Suppressor macrophage treated with lipopolysaccharide for 4 hours (primary cell): ENCODE results near the gene ATAD3C.
"Not testable (repeated sequence)": the region's sequence is repeated elsewhere in the genome, so short reads cannot be mapped to it uniquely, and the experiment has no call there.

ENCODE experiments used
- DNase-seq: peaks from one replicate; pipeline ENCODE4 v3.0.0-alpha.2; 2020

The ATAD3C gene

DNA sequence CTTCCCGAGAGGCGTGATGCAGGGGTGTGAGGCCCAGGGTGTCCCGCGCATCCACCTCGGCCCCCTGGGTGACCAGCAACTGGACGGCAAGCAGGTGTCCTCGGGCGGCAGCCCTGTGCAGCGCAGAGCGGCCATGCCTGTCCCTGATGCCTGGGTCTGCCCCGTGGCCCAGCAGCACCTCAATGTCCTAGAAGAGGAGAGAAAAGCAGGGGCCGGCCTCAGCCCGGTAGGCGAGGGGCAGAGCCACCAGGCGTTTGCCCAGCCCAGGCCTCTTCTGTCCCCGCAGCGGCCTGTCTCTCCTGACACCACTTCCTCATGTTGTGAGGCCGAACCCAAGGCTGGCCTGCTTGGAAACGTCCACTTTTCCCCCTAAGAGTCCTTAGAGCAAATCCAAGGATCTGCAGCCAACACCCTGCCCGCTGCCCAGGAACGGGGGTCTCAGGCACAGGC, 30.1 kb upstream of the ATAD3C start:
- DNase-seq, result no peak

DNA sequence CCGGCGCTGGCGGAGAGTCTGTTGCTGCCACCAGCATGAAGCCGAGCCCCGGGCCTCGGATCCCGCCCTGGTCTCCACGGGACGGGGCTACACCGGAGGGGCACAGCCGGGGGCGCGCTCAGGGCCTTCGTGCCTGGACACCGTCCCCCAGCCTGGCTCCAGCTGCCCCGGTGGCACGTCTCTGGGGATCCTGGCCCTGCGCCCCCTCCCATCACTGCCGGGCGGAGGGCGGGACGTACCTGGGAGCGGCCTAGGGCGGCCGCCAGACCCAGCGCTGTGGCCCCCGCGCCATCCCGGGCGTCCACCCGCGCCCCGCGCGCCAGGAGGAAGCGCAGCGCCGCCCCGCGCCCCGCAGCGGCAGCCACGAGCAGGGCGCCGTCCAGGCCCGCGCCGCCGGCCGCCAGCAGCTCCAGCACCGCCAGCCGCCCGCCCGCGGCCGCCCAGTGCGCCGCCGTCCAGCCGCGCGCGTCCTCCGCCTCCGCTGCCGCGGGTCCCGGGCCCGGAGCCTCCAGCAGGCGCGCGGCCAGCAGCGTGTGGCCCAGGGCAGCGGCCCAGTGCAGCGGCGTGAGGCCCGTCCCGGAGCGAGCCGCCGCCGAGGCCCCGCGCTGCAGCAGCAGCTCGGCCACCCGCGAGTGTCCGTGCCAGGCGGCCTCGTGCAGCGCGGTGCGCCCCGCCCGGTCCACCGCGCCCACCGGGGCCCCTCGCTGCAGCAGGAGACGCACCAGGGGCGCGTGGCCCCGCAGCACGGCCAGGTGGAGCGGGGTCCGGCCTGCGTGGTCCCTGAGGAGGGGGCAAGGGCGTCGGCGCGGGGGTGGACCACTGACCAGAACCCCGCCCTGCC, 29.5 kb upstream of the ATAD3C start:
- no peak for DNase-seq

GRCh38 chr1:1420654-1421141, 28.8 kb upstream of the ATAD3C start:
- no peak for DNase-seq

- no peak for DNase-seq
Observed at GRCh38 chr1:1421147-1421906, 28.2 kb upstream of the ATAD3C start, which contains the start of gene ANKRD65. TSS of gene ANKRD65 (minus strand) at chr1:1421276. CDS start at chr1:1421005, 271 bp downstream.

DNA sequence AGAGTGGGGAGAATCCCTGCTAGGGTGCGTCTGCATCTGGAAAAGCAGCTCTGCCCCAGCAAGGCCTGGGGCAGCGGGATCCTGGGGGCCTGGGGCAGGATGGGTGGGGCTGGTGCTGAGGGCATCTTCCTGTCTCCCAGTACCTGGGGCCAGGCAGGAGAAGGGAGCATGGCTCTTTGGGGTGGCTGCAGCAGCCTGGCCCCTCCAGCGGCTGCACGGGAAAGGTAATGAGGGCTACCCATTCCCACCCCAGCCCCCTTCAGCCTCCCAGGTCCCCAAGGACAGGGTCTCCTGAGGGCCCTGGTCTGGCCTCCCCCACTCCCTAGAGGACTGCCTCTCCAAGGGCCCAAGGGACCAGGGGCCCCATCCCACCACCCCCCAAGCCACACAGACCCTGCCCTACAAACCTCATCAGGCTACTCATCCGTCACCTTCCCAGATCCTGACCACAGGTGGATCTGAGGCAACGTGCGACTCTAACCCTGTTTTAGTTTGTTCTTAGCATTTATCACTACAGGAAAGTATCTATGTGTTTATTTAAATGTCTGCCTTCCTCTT, 27.5 kb upstream of the ATAD3C start:
- DNase-seq, result no peak

DNA sequence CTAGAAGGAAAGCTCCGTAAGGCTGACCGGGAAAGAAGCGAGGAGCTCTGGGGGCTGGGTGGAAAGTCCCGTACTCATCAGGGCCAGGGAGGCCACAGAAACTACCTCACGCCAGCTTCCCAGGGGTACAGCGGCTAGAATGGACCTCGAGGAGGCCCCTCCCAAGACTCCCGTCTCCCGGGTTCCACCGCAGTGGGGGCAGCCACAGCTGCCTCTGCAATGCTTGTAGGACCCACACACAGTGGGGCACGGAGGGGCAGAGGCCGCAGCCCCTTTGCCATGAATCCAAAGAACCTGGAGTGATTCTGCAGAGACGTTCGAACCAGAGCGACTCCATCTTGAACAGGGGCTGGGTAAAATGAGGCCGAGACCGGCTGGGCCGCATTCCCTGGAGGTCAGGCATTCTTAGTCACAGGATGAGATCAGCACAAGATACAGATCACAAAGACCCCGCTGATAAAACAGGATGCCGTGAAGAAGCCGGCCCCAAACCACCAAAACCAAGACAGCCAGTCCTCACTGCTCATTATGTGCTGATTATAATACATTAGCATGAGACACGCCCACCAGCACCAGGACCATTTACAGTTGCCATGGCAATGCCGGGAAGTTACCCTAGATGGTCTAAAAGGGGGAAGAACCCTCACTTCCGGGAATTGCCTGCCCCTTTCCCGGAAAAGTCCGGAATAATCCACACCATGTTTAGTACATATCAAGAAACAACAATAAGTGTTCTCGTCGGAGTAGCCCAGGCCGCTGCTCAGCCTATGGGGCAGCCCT, 26.8 kb upstream of the ATAD3C start:
- DNase-seq, result no peak

- no peak for DNase-seq
Observed at GRCh38 chr1:1423245-1423597, 26.3 kb upstream of the ATAD3C start.

- no peak for DNase-seq
Observed at GRCh38 chr1:1424707-1425106, 24.8 kb upstream of the ATAD3C start.

DNA sequence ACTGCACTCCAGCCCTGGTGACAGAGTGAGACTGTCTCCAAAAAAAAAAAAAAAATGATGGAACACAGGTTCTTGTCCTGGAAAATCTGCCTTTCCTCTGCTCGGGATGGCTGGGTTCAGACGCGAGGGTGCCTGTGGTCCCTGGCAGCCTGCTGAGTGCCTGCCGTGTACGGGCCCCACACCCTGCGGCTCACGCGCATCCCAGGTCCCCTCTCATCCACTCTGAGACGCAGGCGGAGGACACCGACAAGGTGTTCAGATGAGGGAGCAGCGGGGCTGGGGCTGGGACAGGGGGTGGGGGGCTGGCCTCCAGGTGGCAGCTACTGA, 24.1 kb upstream of the ATAD3C start:
- no peak for DNase-seq

DNA sequence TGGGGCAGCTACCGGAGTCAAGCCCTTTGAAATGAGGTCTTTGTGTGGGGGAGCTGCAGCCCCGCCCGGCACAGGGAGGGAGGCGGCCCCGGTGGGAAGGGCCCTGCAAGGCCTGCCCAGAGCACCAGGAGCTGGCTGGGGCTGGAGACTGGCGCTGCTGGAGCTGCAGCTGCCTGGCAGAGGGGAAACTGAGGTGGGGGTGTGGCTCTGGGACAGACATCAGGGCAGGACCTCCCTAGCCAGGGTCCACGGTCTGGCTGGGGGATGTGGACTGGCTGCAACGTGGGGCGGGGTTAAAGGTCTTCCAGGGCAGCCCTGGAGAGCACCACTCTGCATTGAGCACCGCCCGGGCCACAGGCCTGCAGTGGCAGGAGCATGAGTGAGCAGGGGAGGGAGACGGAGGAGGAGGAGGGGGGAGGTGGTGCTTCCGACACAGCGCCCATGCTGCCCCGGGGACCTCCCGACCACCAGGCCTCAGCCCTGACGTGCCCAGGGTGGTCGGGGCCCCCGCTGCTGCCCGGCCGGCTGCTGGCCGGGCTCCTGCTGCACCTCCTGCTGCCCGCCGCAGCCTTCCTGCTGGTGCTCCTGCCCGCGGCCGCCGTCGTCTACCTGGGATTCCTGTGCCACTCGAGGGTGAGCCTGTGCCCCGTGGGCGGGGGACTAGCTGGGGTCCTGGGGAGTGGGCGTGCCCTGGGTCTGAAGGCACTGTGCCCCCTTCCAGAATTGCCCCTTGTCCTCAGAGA, 23.6 kb upstream of the ATAD3C start:
- no peak for DNase-seq

- DNase-seq, result no peak
Observed at GRCh38 chr1:1426496-1427105, 22.9 kb upstream of the ATAD3C start.

DNA sequence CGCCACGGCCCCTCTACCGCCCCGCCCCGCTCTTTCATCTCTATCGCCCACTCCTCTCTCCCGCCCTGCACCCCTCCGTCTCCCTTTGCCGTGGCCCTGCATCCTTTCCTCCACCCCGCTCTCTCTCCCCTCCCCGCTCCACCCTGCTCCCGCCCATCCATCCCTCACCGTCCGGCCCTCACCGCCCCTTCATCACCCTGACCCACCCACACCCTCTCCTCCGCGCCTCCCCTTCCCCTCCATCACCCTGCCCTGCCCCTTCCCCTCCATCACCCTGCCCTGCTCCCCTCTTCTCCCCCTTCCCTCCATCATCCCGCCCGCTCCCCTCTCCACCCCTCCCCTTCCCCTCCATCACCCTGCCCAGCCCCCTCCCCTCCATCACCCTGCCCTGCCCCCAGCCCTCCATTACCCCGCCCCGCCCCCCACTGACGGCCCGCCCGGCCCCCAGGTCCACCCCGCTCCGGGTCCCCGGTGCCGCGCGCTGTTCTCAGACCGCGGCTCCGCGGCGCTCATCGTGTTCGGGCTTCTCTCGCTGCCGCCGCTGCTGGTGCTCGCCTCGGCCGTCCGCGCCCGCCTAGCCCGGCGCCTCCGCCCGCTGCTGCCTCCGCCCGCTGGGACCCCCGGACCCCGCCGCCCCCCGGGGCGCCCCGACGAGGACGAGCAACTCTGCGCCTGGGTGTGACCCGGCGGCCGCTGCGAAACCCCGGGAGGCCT, 22.2 kb upstream of the ATAD3C start:
- no peak for DNase-seq

- DNase-seq, result no peak
Observed at GRCh38 chr1:1427820-1428148, 21.7 kb upstream of the ATAD3C start.

GRCh38 chr1:1428174-1428573, 21.3 kb upstream of the ATAD3C start:
- no peak for DNase-seq

DNA sequence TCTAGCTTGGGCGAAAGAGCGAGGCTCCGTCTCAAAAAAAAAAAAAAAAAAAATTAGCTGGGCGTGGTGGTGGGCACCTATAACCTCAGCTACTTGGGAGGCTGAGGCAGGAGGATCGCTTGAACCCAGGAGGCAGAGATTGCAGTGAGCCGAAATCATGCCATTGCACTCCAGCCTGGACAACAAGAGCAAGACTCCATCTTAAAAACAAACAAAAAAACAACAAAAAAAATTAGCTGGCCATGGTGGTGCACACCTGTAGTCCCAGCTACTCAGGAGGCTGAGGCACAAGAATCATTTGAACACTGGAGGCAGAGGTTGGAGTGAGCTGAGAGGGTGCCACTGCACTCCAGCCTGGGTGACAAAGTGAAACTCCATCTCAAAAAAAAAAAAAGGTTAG, 20.5 kb upstream of the ATAD3C start:
- not testable (repeated sequence) for DNase-seq

DNA sequence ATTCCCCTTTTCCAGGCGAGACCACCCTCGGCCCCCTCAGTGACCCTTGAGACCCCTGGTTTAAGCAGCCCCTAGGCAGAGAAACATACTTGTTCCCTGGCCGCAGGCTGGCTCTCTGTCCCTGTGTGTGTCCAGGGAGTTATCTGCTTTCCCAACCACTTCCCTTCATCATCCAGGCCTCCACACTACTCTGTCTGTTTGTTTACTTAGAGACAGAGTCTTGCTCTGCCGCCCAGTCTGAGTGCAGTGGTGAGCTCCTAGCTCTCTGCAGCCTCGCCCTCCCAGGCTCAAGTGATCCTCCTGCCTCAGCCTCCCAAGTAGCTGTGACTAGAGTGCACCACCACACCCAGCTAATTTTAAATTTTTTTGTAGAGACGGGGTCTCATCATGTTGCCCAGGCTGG, 19.8 kb upstream of the ATAD3C start:
- DNase-seq, result no peak

GRCh38 chr1:1430114-1430982, 19.1 kb upstream of the ATAD3C start:
- DNase-seq, result no peak

DNA sequence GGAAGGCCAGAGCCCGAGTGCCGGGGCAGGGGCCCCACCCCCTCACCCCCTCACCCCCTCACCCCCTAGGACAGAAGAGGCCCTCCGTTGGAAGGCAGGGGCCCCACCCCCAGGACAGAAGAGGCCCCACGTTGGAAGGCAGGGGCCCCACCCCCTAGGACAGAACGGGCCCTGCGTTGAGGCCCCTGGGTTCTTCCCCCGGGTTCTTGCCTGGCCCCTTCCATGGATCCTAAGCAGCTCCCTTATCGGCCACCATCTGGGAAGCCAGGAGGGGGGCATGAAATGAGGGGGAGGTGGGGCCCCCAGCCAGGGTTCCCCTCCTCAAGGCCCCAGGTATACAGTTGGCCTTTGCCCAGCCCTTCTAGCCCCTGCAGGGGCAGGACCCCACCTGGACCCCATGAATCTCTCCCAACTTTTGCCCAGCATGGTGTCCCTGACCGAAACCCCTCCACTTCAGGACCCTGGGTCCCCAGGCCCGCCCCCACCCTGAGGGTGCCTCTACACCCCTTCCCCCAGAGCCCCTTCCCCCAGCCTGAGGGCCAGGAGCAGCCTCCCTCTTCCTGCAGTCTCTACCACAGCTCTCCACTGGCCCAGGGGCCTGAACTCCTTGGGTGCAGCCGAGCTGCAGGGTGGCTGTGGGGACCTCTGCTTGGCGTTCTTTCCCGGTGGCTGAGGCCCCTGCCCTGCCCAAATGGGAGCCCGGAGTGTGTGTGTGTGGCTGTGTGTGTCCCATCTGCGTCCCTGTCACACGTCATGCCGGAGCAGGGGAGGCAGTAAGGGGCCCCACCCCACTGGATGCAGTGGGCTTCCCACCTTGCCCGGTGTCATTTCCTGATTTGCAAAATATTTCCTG, 18.3 kb upstream of the ATAD3C start:
- no peak for DNase-seq

DNA sequence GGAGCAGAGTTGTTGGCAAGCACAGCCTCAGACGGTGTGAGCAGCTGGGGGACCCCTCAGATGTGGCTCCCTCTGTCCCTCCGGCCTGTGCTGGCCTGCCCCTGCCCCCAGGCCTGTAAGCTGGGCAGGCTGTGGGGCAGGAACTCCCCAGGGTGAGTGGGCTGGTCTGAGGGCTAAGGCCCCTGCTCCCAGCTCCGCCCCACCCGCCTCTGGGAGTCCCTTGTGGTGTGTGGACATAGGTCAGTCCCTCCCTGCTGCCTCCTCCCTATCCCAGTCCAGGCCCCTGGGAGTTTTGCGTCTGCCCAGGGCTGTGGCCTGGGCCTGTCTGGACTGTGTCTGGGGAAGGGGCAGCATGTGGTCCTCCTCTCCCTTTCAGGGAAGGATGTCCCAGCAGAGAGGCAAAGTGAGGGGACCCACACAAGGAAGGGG, 17.6 kb upstream of the ATAD3C start:
- DNase-seq, result no peak
